ENCODE measurements around the gene LRRC55. TPM values are rescaled to one million over a fixed set of nuclear protein-coding genes. Genes with fewer than 3 reads are reported as not detected.

LRRC55 gene
- total and polyA plus RNA-seq, 2 experiments from 2014 or later: 0.15 to 1.5 TPM

GRCh38 chr11:57207168-57207567 is 25.4 kb downstream of the LRRC55 start:
- peaks cover 1% of the 10 kb centered on the region; the same call in 1 of the 3 replicates for H3K36me3 Mint-ChIP-seq (ENCODE audit: low read depth)
- Histone ChIP-seq H3K27ac (ENCODE audit: low read depth) (no peak overlapping the region), H3K4me3 (no peak overlapping the region), H3K36me3 (ENCODE audit: insufficient read depth) (no peaks in the 10 kb centered on the region; the same call in 1 of the 2 replicates), H3K4me2 (no peak overlapping the region), H3K4me1 (ENCODE audit: insufficient read depth) (peaks cover 16% of the 10 kb centered on the region), H2AFZ (no peak overlapping the region), H3K79me2 (replicated peaks; ENCODE audit: insufficient read depth) (no peaks in the 10 kb centered on the region), H3F3A (replicated peaks; ENCODE audit: low read depth) (0 out of 2 replicates have a peak, but pooled peaks cover 4% of the 10 kb centered on the region), H3K27me3 (ENCODE audit: insufficient read depth) (no peaks in the 10 kb centered on the region), H3K9me2 (ENCODE audit: insufficient read depth) (peaks cover 31% of the 10 kb centered on the region), H4K20me1 (replicated peaks; ENCODE audit: insufficient read depth) (no peaks in the 10 kb centered on the region)
- TF ChIP-seq EZH2 (IDR thresholded peaks at IDR 0.05; ENCODE audit: low read depth, unreplicated experiment): no peak
- no peak for TF ChIP-seq ZNF114 (CRISPR knock-in tag; IDR thresholded peaks at IDR 0.05)
- TF ChIP-seq, protein P1, sequence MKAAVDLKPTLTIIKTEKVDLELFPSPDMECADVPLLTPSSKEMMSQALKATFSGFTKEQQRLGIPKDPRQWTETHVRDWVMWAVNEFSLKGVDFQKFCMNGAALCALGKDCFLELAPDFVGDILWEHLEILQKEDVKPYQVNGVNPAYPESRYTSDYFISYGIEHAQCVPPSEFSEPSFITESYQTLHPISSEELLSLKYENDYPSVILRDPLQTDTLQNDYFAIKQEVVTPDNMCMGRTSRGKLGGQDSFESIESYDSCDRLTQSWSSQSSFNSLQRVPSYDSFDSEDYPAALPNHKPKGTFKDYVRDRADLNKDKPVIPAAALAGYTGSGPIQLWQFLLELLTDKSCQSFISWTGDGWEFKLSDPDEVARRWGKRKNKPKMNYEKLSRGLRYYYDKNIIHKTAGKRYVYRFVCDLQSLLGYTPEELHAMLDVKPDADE (IDR thresholded peaks at IDR 0.05): no peak
- TF ChIP-seq ZNF331 (CRISPR knock-in tag; IDR thresholded peaks at IDR 0.05; ENCODE audit: low read depth): no peak
- no peak for TF ChIP-seq JUNB (IDR thresholded peaks at IDR 0.05; ENCODE audit: unreplicated experiment)
- no peak for TF ChIP-seq CTCF (conservative IDR thresholded peaks at IDR 0.05; ENCODE audit: low read depth in 2 of 2)
- no peak for TF ChIP-seq NANOG (IDR thresholded peaks at IDR 0.05; ENCODE audit: borderline replicate concordance)
- no peak for TF ChIP-seq EZH2phosphoT487 (IDR thresholded peaks at IDR 0.05; ENCODE audit: unreplicated experiment)
- no peak for TF ChIP-seq REST (IDR thresholded peaks at IDR 0.05; ENCODE audit: unreplicated experiment)
- TF ChIP-seq, protein P2, sequence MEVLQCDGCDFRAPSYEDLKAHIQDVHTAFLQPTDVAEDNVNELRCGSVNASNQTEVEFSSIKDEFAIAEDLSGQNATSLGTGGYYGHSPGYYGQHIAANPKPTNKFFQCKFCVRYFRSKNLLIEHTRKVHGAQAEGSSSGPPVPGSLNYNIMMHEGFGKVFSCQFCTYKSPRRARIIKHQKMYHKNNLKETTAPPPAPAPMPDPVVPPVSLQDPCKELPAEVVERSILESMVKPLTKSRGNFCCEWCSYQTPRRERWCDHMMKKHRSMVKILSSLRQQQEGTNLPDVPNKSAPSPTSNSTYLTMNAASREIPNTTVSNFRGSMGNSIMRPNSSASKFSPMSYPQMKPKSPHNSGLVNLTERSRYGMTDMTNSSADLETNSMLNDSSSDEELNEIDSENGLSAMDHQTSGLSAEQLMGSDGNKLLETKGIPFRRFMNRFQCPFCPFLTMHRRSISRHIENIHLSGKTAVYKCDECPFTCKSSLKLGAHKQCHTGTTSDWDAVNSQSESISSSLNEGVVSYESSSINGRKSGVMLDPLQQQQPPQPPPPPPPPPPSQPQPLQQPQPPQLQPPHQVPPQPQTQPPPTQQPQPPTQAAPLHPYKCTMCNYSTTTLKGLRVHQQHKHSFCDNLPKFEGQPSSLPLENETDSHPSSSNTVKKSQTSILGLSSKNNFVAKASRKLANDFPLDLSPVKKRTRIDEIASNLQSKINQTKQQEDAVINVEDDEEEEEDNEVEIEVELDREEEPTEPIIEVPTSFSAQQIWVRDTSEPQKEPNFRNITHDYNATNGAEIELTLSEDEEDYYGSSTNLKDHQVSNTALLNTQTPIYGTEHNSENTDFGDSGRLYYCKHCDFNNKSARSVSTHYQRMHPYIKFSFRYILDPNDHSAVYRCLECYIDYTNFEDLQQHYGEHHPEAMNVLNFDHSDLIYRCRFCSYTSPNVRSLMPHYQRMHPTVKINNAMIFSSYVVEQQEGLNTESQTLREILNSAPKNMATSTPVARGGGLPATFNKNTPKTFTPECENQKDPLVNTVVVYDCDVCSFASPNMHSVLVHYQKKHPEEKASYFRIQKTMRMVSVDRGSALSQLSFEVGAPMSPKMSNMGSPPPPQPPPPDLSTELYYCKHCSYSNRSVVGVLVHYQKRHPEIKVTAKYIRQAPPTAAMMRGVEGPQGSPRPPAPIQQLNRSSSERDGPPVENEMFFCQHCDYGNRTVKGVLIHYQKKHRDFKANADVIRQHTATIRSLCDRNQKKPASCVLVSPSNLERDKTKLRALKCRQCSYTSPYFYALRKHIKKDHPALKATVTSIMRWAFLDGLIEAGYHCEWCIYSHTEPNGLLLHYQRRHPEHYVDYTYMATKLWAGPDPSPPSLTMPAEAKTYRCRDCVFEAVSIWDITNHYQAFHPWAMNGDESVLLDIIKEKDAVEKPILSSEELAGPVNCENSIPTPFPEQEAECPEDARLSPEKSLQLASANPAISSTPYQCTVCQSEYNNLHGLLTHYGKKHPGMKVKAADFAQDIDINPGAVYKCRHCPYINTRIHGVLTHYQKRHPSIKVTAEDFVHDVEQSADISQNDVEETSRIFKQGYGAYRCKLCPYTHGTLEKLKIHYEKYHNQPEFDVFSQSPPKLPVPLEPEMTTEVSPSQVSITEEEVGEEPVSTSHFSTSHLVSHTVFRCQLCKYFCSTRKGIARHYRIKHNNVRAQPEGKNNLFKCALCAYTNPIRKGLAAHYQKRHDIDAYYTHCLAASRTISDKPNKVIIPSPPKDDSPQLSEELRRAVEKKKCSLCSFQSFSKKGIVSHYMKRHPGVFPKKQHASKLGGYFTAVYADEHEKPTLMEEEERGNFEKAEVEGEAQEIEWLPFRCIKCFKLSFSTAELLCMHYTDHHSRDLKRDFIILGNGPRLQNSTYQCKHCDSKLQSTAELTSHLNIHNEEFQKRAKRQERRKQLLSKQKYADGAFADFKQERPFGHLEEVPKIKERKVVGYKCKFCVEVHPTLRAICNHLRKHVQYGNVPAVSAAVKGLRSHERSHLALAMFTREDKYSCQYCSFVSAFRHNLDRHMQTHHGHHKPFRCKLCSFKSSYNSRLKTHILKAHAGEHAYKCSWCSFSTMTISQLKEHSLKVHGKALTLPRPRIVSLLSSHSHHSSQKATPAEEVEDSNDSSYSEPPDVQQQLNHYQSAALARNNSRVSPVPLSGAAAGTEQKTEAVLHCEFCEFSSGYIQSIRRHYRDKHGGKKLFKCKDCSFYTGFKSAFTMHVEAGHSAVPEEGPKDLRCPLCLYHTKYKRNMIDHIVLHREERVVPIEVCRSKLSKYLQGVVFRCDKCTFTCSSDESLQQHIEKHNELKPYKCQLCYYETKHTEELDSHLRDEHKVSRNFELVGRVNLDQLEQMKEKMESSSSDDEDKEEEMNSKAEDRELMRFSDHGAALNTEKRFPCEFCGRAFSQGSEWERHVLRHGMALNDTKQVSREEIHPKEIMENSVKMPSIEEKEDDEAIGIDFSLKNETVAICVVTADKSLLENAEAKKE (CRISPR knock-in tag; IDR thresholded peaks at IDR 0.05): no peak
- TF ChIP-seq CREB1 (CRISPR knock-in tag; IDR thresholded peaks at IDR 0.05; ENCODE audit: low read depth): no peak
- no peak for TF ChIP-seq STAT1 (IDR thresholded peaks at IDR 0.05; ENCODE audit: unreplicated experiment)
- TF ChIP-seq POLR2AphosphoS5 (IDR thresholded peaks at IDR 0.05; ENCODE audit: low read depth): no peak
- peaks cover 3% of the 10 kb centered on the region for H3K9me3 Mint-ChIP-seq
- no peak overlapping the region for H3K4me3 Mint-ChIP-seq
- peaks cover 11% of the 10 kb centered on the region for H3K27me3 Mint-ChIP-seq (ENCODE audit: insufficient read depth, low read depth, poor library complexity)
- no peak overlapping the region for H3K27ac Mint-ChIP-seq
- ATAC-seq: no peak
- DNase-seq (ENCODE audit: low spot score): no peak
- H3K4me1 Mint-ChIP-seq: peaks cover 35% of the 10 kb centered on the region
